DND-41 (cell line): ENCODE measurements around the gene FAM234A.

ENCODE experiments used
- ATAC-seq: fragments of 200-7000 bp; cut with Tn5 transposase; 3 replicates; pipeline ENCODE4 v1.9.1; 2021; ENCODE audit warnings: low read depth; ENCODE audit not compliant: insufficient read depth
- DNase-seq: peaks from one replicate; pipeline ENCODE4 v3.0.0-alpha.2; 2020
- H2AFZ ChIP-seq: 2 replicates; pipeline ENCODE4 v1.6.0; 2012; ENCODE audit warnings: low read depth, low read length
- H3K27ac ChIP-seq: 2 replicates; pipeline ENCODE4 v1.5.1; 2012; ENCODE audit warnings: low read length, inconsistent platforms
- H3K27me3 ChIP-seq: fragments of 200-600 bp; sonication (generic); 2 replicates; pipeline ENCODE4 v1.6.0; 2012; ENCODE audit warnings: low read length, mild to moderate bottlenecking, inconsistent platforms; ENCODE audit not compliant: insufficient read depth, poor library complexity
- H3K36me3 ChIP-seq: 2 replicates; pipeline ENCODE4 v1.5.1; 2012; ENCODE audit warnings: low read length, inconsistent platforms; ENCODE audit not compliant: insufficient read depth
- H3K4me1 ChIP-seq: 2 replicates; pipeline ENCODE4 v1.5.1; 2012; ENCODE audit warnings: mild to moderate bottlenecking, low read length; ENCODE audit not compliant: insufficient read depth
- H3K4me2 ChIP-seq: 2 replicates; pipeline ENCODE4 v1.6.0; 2012; ENCODE audit warnings: mild to moderate bottlenecking, moderate library complexity, low read length, inconsistent platforms; ENCODE audit not compliant: insufficient read depth
- H3K4me3 ChIP-seq, 2 experiments: fragments of 200-600 bp in 1 of 2; shearing (Covaris generic) in 1 of 2; 2 replicates each; pipeline ENCODE4 v1.5.1; 2012 to 2016; ENCODE audit warnings: inconsistent platforms in 2 of 2, low read length in 2 of 2, mild to moderate bottlenecking in 2 of 2, low read depth in 1 of 2, moderate library complexity in 1 of 2
- H3K79me2 ChIP-seq: 2 replicates; pipeline ENCODE4 v1.6.0; 2012; ENCODE audit warnings: low read length, inconsistent platforms; ENCODE audit not compliant: insufficient read depth
- H3K9ac ChIP-seq: 2 replicates; pipeline ENCODE4 v1.6.0; 2012; ENCODE audit warnings: low read depth, mild to moderate bottlenecking, inconsistent platforms, low read length, moderate library complexity
- H3K9me3 ChIP-seq: 2 replicates; pipeline ENCODE4 v1.5.1; 2012; ENCODE audit warnings: low read length, moderate library complexity, mild to moderate bottlenecking, inconsistent platforms; ENCODE audit not compliant: insufficient read depth, severe bottlenecking
- H4K20me1 ChIP-seq: 2 replicates; pipeline ENCODE4 v1.6.0; 2012; ENCODE audit warnings: low read length; ENCODE audit not compliant: insufficient read depth
- CTCF ChIP-seq: IDR thresholded peaks from 2 replicates; pipeline ENCODE4 v1.5.1; 2012; ENCODE audit warnings: borderline replicate concordance, low read length, moderate library complexity, mild to moderate bottlenecking; ENCODE audit not compliant: poor library complexity, severe bottlenecking; ENCODE audit errors: extremely low read depth
- EZH2 ChIP-seq: IDR thresholded peaks from 3 replicates; pipeline ENCODE4 v1.6.1; 2012; ENCODE audit warnings: borderline replicate concordance, low read depth, mild to moderate bottlenecking, moderate library complexity, low read length, inconsistent platforms; ENCODE audit not compliant: severe bottlenecking

FAM234A gene

GRCh38 chr16:281660-282255, 47.1 kb downstream of the FAM234A start:
- DNase-seq (no peak), ATAC-seq (no peak)
- Histone ChIP-seq H3K27me3 (no peaks in the 10 kb centered on the region), H3K9ac (no peak overlapping the region), H3K36me3 (peaks cover 6% of the 10 kb centered on the region), H3K27ac (no peak overlapping the region), H4K20me1 (no peaks in the 10 kb centered on the region; the same call in 1 of the 2 replicates), H3K9me3 (no peaks in the 10 kb centered on the region), H3K4me3 (no peak overlapping the region), H3K4me1 (peaks cover 3% of the 10 kb centered on the region; the same call in 1 of the 2 replicates), H2AFZ (no peak overlapping the region), H3K79me2 (no peaks in the 10 kb centered on the region), H3K4me2 (no peak overlapping the region)
- TF ChIP-seq EZH2 = no peak
- TF ChIP-seq CTCF = no peak

- no peaks in the 10 kb centered on the region for H3K79me2 ChIP-seq
- no peak for ATAC-seq
- peaks cover 13% of the 10 kb centered on the region for H3K36me3 ChIP-seq
- no peak overlapping the region for H2AFZ ChIP-seq
- no peaks in the 10 kb centered on the region; the same call in 1 of the 2 replicates for H4K20me1 ChIP-seq
- H3K4me2 ChIP-seq = no peak overlapping the region
- no peak overlapping the region for H3K27ac ChIP-seq
- no peak for DNase-seq
- no peak overlapping the region for H3K9ac ChIP-seq
- no peak for TF ChIP-seq CTCF
- no peak for TF ChIP-seq EZH2
- peaks cover 3% of the 10 kb centered on the region; the same call in 1 of the 2 replicates for H3K4me1 ChIP-seq
- no peak overlapping the region for H3K4me3 ChIP-seq
- no peaks in the 10 kb centered on the region for H3K9me3 ChIP-seq
- no peaks in the 10 kb centered on the region for H3K27me3 ChIP-seq
Measured at GRCh38 chr16:282491-282890, 47.9 kb downstream of the FAM234A start.

GRCh38 chr16:283033-283805, 48.6 kb downstream of the FAM234A start, which contains the start of gene PDIA2:
TSS of gene PDIA2 (plus strand) at chr16:283164. CDS start at chr16:283170, 6 bp downstream.
- H3K9ac ChIP-seq = no peak within 1 kb of the TSS
- no peaks in the 10 kb centered on the region for H3K79me2 ChIP-seq
- peaks cover 21% of the 10 kb centered on the region for H3K36me3 ChIP-seq
- H3K9me3 ChIP-seq = no peaks in the 10 kb centered on the region
- no peak within 1 kb of the TSS for H3K27ac ChIP-seq
- no peak within 1 kb of the TSS for H3K4me2 ChIP-seq
- no peak within 1 kb of the TSS for H2AFZ ChIP-seq
- ATAC-seq = no peak
- H3K27me3 ChIP-seq = no peaks in the 10 kb centered on the region
- H4K20me1 ChIP-seq = peaks cover 3% of the 10 kb centered on the region; the same call in 1 of the 2 replicates
- H3K4me3 ChIP-seq = no peak within 1 kb of the TSS
- H3K4me1 ChIP-seq = peaks cover 3% of the 10 kb centered on the region; the same call in 1 of the 2 replicates
- TF ChIP-seq CTCF (no peak), EZH2 (no peak)
- DNase-seq = no peak
